Esophagus muscularis mucosa (tissue), 3 donors: ENCODE data around the gene SLTM.

ENCODE experiments used
- CTCF ChIP-seq, 3 experiments: fragments of 200-600 bp in 2 of 3; fragments of 450-650 bp in 1 of 3; sonication (generic) in 2 of 3; IDR thresholded peaks; one replicate each; pipeline ENCODE4 v1.5.1; 2017 to 2019; ENCODE audit warnings: antibody characterized with exemption in 3 of 3, mild to moderate bottlenecking in 2 of 3, moderate library complexity in 1 of 3
- POLR2A ChIP-seq: fragments of 450-650 bp; IDR thresholded peaks from one replicate; pipeline ENCODE4 v1.6.1; 2017; ENCODE audit warnings: antibody characterized with exemption, moderate library complexity, mild to moderate bottlenecking, low read depth
- POLR2AphosphoS5 ChIP-seq, 2 donors: sonication (generic); formaldehyde crosslinking; IDR thresholded peaks; one replicate each; pipeline ENCODE4 v1.6.1; 2017; ENCODE audit warnings: antibody characterized with exemption in 2 of 2

GRCh38 chr15:58873267-58873666 lies 60.2 kb downstream of the SLTM start:
- TF ChIP-seq CTCF (IDR thresholded peaks at IDR 0.05), result no peak
- no peak for TF ChIP-seq POLR2A
- no peak for TF ChIP-seq POLR2AphosphoS5 (IDR thresholded peaks at IDR 0.05)
